Activated CD4-positive, alpha-beta T cell treated with anti-CD3 and anti-CD28 coated beads for 36 hours (primary cell): Measurements from ENCODE around the gene TP53. TPM values are rescaled to one million over a fixed set of nuclear protein-coding genes. Genes with fewer than 3 reads are reported as not detected.
A peak's percentile ranks its signal among the peaks of the same experiment; 100 is the strongest.
"Not testable (repeated sequence)": the region's sequence is repeated elsewhere in the genome, so short reads cannot be mapped to it uniquely, and the experiment has no call there.

Experiments used
- ATAC-seq: fragments of 200-7000 bp; cut with Tn5 transposase; one replicate; pipeline ENCODE4 v1.10.0; 2021; ENCODE audit warnings: mild to moderate bottlenecking, moderate library complexity
- CTCF ChIA-PET: fragments of 350-600 bp; sonication (Branson Sonifier 250); formaldehyde crosslinking; loops from one replicate; lab custom pipeline; 2021; ENCODE audit warnings: antibody characterized with exemption; lab: Charles Lee
- POLR2A ChIA-PET: fragments of 350-600 bp; sonication (Branson Sonifier 250); formaldehyde crosslinking; loops from one replicate; lab custom pipeline; 2021; ENCODE audit warnings: antibody characterized with exemption, inconsistent platforms; lab: Charles Lee
- DNase-seq: peaks from one replicate; pipeline ENCODE4 v3.0.0-alpha.2; 2020
- H3K27ac Mint-ChIP-seq: one replicate; pipeline ENCODE4 v1.8.0; 2021; ENCODE audit warnings: mixed read lengths
- H3K27me3 Mint-ChIP-seq: one replicate; pipeline ENCODE4 v1.8.0; 2021; ENCODE audit warnings: mixed read lengths
- H3K36me3 Mint-ChIP-seq: one replicate; pipeline ENCODE4 v1.8.0; 2021; ENCODE audit warnings: low read depth, mixed read lengths
- H3K4me1 Mint-ChIP-seq: one replicate; pipeline ENCODE4 v1.8.0; 2021; ENCODE audit warnings: mixed read lengths
- H3K4me3 Mint-ChIP-seq: one replicate; pipeline ENCODE4 v1.8.0; 2021; ENCODE audit warnings: mild to moderate bottlenecking, moderate library complexity, mixed read lengths
- H3K9me3 Mint-ChIP-seq: one replicate; pipeline ENCODE4 v1.8.0; 2021; ENCODE audit warnings: low read depth, mixed read lengths
- intact Hi-C, 2 experiments: fragments of 100-400 bp; cut with DNase I in 1 of 2; cut with micrococcal nuclease in 1 of 2; formaldehyde crosslinking; loops; one replicate each; pipeline versions ENCODE4 v1.14.2 to v1.15.1; 2022 to 2024; cut with DNase I, micrococcal nuclease
- total RNA-seq, 2 experiments: library from RNA; stranded (reverse); gene quantifications; one replicate each; pipeline ENCODE4 v1.2.3, GENCODE V29; 2021

TP53 gene
- total RNA-seq, 2 experiments from 2014 or later = 127 to 165 TPM

- H3K27ac Mint-ChIP-seq = no peak overlapping the region
- ATAC-seq (no peak), DNase-seq (no peak)
- POLR2A ChIA-PET = interaction anchor here (0.6 kb wide), 1 partner anchor 10 kb away, joined by 3 read pairs; no protein-coding TSS in a partner anchor
- no peak overlapping the region for H3K4me3 Mint-ChIP-seq
- intact Hi-C loops = loop anchor here (1.0 to 5.0 kb wide), 3 partner anchors 41 to 87 kb away; partner anchors contain the start of gene WRAP53 (in 2 of the 2)
- CTCF ChIA-PET = interaction anchor here (0.7 to 4.9 kb wide), 12 partner anchors 11 to 116 kb away, joined by 3 to 20 read pairs (median 6); partner anchors contain the start of genes ATP1B2, TP53 and WRAP53
- no peaks in the 10 kb centered on the region for H3K9me3 Mint-ChIP-seq
- no peaks in the 10 kb centered on the region for H3K27me3 Mint-ChIP-seq
- no peaks in the 10 kb centered on the region for H3K36me3 Mint-ChIP-seq
- peaks cover 5% of the 10 kb centered on the region for H3K4me1 Mint-ChIP-seq
Observed at GRCh38 chr17:7631398-7632380, 55.6 kb downstream of the TP53 start.

GRCh38 chr17:7629939-7630571 is 57.2 kb downstream of the TP53 start, which contains the start of gene SHBG:
Gene SHBG, plus strand, starts transcription at chr17:7630135. Its CDS starts 38 bp downstream, at chr17:7630173.
- ChIA-PET POLR2A (no interaction called here), CTCF (interaction anchor here (0.6 to 4.9 kb wide), 4 partner anchors 12 to 57 kb away, joined by 3 to 20 read pairs (median 5); partner anchors contain the start of gene TP53)
- Mint-ChIP-seq H3K27me3 (no peaks in the 10 kb centered on the region), H3K36me3 (peaks cover 1% of the 10 kb centered on the region), H3K4me1 (peaks cover 11% of the 10 kb centered on the region), H3K9me3 (no peaks in the 10 kb centered on the region), H3K27ac (no peak within 1 kb of the TSS), H3K4me3 (no peak within 1 kb of the TSS)
- intact Hi-C loops = loop anchor here in 1 of 2 experiments (5.0 kb wide), 1 partner anchor 42 kb away; no protein-coding TSS in a partner anchor
- ATAC-seq (no peak), DNase-seq (no peak)

GRCh38 chr17:7627250-7628121 is 59.8 kb downstream of the TP53 start, which contains the start of gene SAT2:
Gene SAT2, minus strand, starts transcription at chr17:7627821. Its CDS starts 186 bp downstream, at chr17:7627635.
- DNase-seq = peak; percentile 91
- H3K9me3 Mint-ChIP-seq = no peaks in the 10 kb centered on the region
- H3K4me3 Mint-ChIP-seq = peak within 1 kb of the TSS; percentile 83
- intact Hi-C loops = loop anchor here (1.0 kb wide), 3 partner anchors 12 to 61 kb away; partner anchors contain the start of genes ATP1B2 (in 1 of the 2) and WRAP53 (in 1 of the 2)
- H3K36me3 Mint-ChIP-seq = peaks cover 1% of the 10 kb centered on the region
- H3K27me3 Mint-ChIP-seq = no peaks in the 10 kb centered on the region
- CTCF ChIA-PET = interaction anchor here (0.6 to 1.3 kb wide), 14 partner anchors 9 to 359 kb away, joined by 3 to 6 read pairs (median 4); partner anchors contain the start of genes FXR2 and TP53
- peak within 1 kb of the TSS; percentile 78 for H3K27ac Mint-ChIP-seq
- H3K4me1 Mint-ChIP-seq = peaks cover 11% of the 10 kb centered on the region
- ATAC-seq = peak; percentile 94
- POLR2A ChIA-PET = interaction anchor here (0.6 to 1.5 kb wide), 6 partner anchors 13 to 60 kb away, joined by 3 to 7 read pairs (median 4); partner anchors contain the start of genes FXR2 and TP53

- Mint-ChIP-seq H3K27me3 (no peaks in the 10 kb centered on the region), H3K9me3 (no peaks in the 10 kb centered on the region), H3K4me1 (peaks cover 11% of the 10 kb centered on the region), H3K36me3 (peaks cover 1% of the 10 kb centered on the region), H3K4me3 (peak overlapping the region; percentile 83), H3K27ac (peak overlapping the region; percentile 78)
- POLR2A ChIA-PET = interaction anchor here (1.2 to 1.5 kb wide), 3 partner anchors 12 to 61 kb away, joined by 3 to 7 read pairs (median 5); partner anchors contain the start of genes FXR2 and TP53
- CTCF ChIA-PET = interaction anchor here (0.6 to 1.3 kb wide), 6 partner anchors 14 to 194 kb away, joined by 3 to 4 read pairs (median 3); partner anchors contain the start of gene TP53
- intact Hi-C loops = loop anchor here (1.0 kb wide), 3 partner anchors 12 to 61 kb away; partner anchors contain the start of genes ATP1B2 (in 1 of the 2) and WRAP53 (in 1 of the 2)
- ATAC-seq = no peak
- DNase-seq = no peak
Observed at GRCh38 chr17:7626956-7627249, 60.4 kb downstream of the TP53 start.

- POLR2A ChIA-PET = interaction anchor here (0.6 kb wide), 1 partner anchor 33 kb away, joined by 4 read pairs; no protein-coding TSS in a partner anchor
- intact Hi-C loops = no loop called here
Observed at GRCh38 chr17:7626307-7626706, 61.0 kb downstream of the TP53 start.

GRCh38 chr17:7625749-7626148 is 61.5 kb downstream of the TP53 start:
- CTCF ChIA-PET = interaction anchor here (1.0 kb wide), 1 partner anchor 47 kb away, joined by 3 read pairs; no protein-coding TSS in a partner anchor
- DNase-seq, H3K36me3 Mint-ChIP-seq, H3K9me3 Mint-ChIP-seq, intact Hi-C loops, ATAC-seq, POLR2A ChIA-PET, H3K27ac Mint-ChIP-seq, H3K27me3 Mint-ChIP-seq, H3K4me3 Mint-ChIP-seq: not testable (repeated sequence)
- peaks cover 11% of the 10 kb centered on the region for H3K4me1 Mint-ChIP-seq

More at GRCh38 chr17:7626307-7626706, 61.0 kb downstream of the TP53 start:
- Mint-ChIP-seq H3K27me3 (no peaks in the 10 kb centered on the region), H3K4me3 (peak overlapping the region; percentile 83), H3K9me3 (no peaks in the 10 kb centered on the region), H3K4me1 (peaks cover 11% of the 10 kb centered on the region), H3K27ac (no peak overlapping the region), H3K36me3 (peaks cover 1% of the 10 kb centered on the region)
- ATAC-seq (no peak), DNase-seq (no peak)
- CTCF ChIA-PET = interaction anchor here (1.0 to 1.3 kb wide), 4 partner anchors 16 to 61 kb away, joined by 3 to 4 read pairs (median 3); partner anchors contain the start of gene TP53

DNA sequence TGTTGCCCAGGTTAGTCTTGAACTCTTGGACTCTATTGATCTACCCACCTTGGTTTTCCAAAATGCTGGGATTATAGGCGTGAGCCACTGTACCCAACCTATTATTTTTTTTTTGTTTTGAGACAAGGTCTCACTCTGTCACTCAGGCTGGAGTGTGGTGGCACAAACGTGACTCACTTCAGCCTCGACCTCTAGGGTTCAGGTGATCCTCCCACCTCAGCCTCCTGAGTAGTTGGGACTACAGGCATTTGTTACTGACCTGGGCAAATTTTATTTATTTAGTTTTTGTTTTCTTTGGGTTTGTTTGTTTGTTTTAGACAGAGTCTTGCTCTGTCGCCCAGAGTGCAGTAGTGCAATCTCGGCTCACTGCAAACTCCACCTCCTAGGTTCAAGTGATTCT is 63.6 kb downstream of the TP53 start:
- intact Hi-C loops = no loop called here
- Mint-ChIP-seq H3K4me1 (peaks cover 11% of the 10 kb centered on the region), H3K27ac (no peak overlapping the region), H3K9me3 (no peaks in the 10 kb centered on the region), H3K4me3 (no peak overlapping the region), H3K27me3 (no peaks in the 10 kb centered on the region), H3K36me3 (peaks cover 1% of the 10 kb centered on the region)
- POLR2A ChIA-PET = interaction anchor here (0.7 kb wide), 1 partner anchor 212 kb away, joined by 4 read pairs; no protein-coding TSS in a partner anchor
- ATAC-seq (no peak), DNase-seq (no peak)
- CTCF ChIA-PET = no interaction called here

DNA sequence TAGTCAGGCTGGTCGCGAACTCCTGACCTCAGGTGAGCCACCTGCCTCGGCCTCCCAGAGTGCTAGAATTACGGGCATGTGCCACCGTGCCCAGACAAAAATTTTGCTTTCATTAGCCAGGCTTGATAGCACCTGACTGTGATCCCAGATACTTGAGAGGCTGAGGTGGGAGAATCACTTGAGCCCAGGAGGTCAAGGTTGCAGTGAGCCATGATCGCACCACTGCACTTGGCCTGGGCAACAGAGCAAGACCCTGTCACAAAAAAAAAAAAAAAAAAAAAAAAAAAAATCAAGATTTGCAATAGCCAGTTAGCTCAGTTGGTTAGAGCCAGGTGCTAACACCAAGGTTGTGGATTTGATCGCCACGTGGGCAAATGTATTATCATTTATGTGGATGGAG is 66.5 kb downstream of the TP53 start:
- H3K36me3 Mint-ChIP-seq = no peaks in the 10 kb centered on the region
- H3K4me1 Mint-ChIP-seq = no peaks in the 10 kb centered on the region
- intact Hi-C loops = no loop called here
- CTCF ChIA-PET = interaction anchor here (0.8 to 1.0 kb wide), 2 partner anchors 12 to 29 kb away, joined by 3 to 4 read pairs; no protein-coding TSS in a partner anchor
- no peaks in the 10 kb centered on the region for H3K27me3 Mint-ChIP-seq
- H3K4me3 Mint-ChIP-seq = no peak overlapping the region
- no peak for DNase-seq
- no peak for ATAC-seq
- H3K27ac Mint-ChIP-seq = no peak overlapping the region
- H3K9me3 Mint-ChIP-seq = no peaks in the 10 kb centered on the region
- POLR2A ChIA-PET = no interaction called here

GRCh38 chr17:7618608-7619007 is 68.7 kb downstream of the TP53 start:
- Mint-ChIP-seq H3K4me3 (no peak overlapping the region), H3K36me3 (peaks cover 1% of the 10 kb centered on the region), H3K9me3 (no peaks in the 10 kb centered on the region), H3K27me3 (no peaks in the 10 kb centered on the region), H3K27ac (no peak overlapping the region), H3K4me1 (peaks cover 2% of the 10 kb centered on the region)
- DNase-seq (no peak), ATAC-seq (no peak)
- intact Hi-C loops = loop anchor here in 1 of 2 experiments (5.0 kb wide), 1 partner anchor 224 kb away; no protein-coding TSS in a partner anchor
- ChIA-PET CTCF (interaction anchor here (0.7 to 1.1 kb wide), 2 partner anchors 58 to 147 kb away, joined by 3 read pairs; no protein-coding TSS in a partner anchor), POLR2A (no interaction called here)
